A673 (cell line): Measurements from ENCODE around the gene CLDN7. TPM values are rescaled to one million over a fixed set of nuclear protein-coding genes. Genes with fewer than 3 reads are reported as not detected.

ENCODE experiments used
- BruUV-seq: library from RNA; stranded (reverse); fragments of 400-500 nt; replicated peaks from 2 replicates; lab custom pipeline; 2021; lab: Mats Ljungman, UMichigan
- CTCF ChIA-PET: fragments of 300-600 bp; sonication (Branson Sonifier 250); formaldehyde crosslinking; loops from one replicate; lab custom pipeline; 2022; ENCODE audit warnings: antibody characterized with exemption; lab: Charles Lee
- POLR2A ChIA-PET: fragments of 300-600 bp; sonication (Branson Sonifier 250); formaldehyde crosslinking; loops from one replicate; lab custom pipeline; 2022; ENCODE audit warnings: antibody characterized with exemption; ENCODE audit not compliant: low non-redundant PET; lab: Charles Lee
- DNase-seq: peaks from one replicate; pipeline ENCODE4 v3.0.0-alpha.2; 2015; ENCODE audit warnings: low spot score
- H3K27ac ChIP-seq: fragments of 200-600 bp; sonication (generic); 2 replicates; pipeline ENCODE4 v1.5.1; 2016; ENCODE audit warnings: mixed run types, low read depth, mild to moderate bottlenecking, mixed read lengths, antibody characterized with exemption, low read length; ENCODE audit not compliant: poor library complexity, severe bottlenecking
- H3K27me3 ChIP-seq: fragments of 200-600 bp; sonication (generic); replicated peaks from 2 replicates; pipeline ENCODE4 v1.6.1; 2017; ENCODE audit warnings: mixed run types, low read depth, mild to moderate bottlenecking, mixed read lengths, antibody characterized with exemption, low read length; ENCODE audit not compliant: insufficient read depth, poor library complexity
- H3K36me3 ChIP-seq: fragments of 200-600 bp; sonication (generic); 2 replicates; pipeline ENCODE4 v1.6.1; 2016; ENCODE audit warnings: mixed run types, mild to moderate bottlenecking, mixed read lengths, antibody characterized with exemption, low read length; ENCODE audit not compliant: insufficient read depth, poor library complexity, severe bottlenecking
- H3K4me1 ChIP-seq: fragments of 200-600 bp; sonication (generic); 2 replicates; pipeline ENCODE4 v1.6.1; 2017; ENCODE audit warnings: mixed run types, mild to moderate bottlenecking, mixed read lengths, antibody characterized with exemption, low read length; ENCODE audit not compliant: insufficient read depth, poor library complexity, severe bottlenecking
- H3K4me3 ChIP-seq: fragments of 200-600 bp; sonication (generic); 2 replicates; pipeline ENCODE4 v1.5.1; 2016; ENCODE audit warnings: low read depth, mixed run types, mild to moderate bottlenecking, mixed read lengths, low read length; ENCODE audit not compliant: poor library complexity, severe bottlenecking
- H3K9me3 ChIP-seq: fragments of 200-600 bp; sonication (generic); 2 replicates; pipeline ENCODE4 v1.6.1; 2016; ENCODE audit warnings: mixed run types, low read depth, mild to moderate bottlenecking, mixed read lengths, antibody characterized with exemption, low read length; ENCODE audit not compliant: poor library complexity, severe bottlenecking
- EZH2 ChIP-seq: fragments of 200-600 bp; sonication (generic); IDR thresholded peaks from 2 replicates; pipeline ENCODE4 v1.6.1; 2017; ENCODE audit warnings: borderline replicate concordance, low read depth, mild to moderate bottlenecking, mixed read lengths, antibody characterized with exemption, low read length; ENCODE audit not compliant: poor library complexity, severe bottlenecking
- intact Hi-C: fragments of 100-400 bp; cut with micrococcal nuclease; formaldehyde crosslinking; loops from one replicate; pipeline ENCODE4 v1.10.0; 2022; ENCODE audit not compliant: unreplicated experiment
- total RNA-seq: library from RNA; stranded (reverse); gene quantifications from 2 replicates; pipeline ENCODE4 v1.2.3, GENCODE V29; 2021
- TF ChIP-seq, protein P1 (sequence below): fragments of 300-800, 200-600 bp; sonication (generic); conservative IDR thresholded peaks from 2 replicates; pipeline ENCODE4 v1.5.1; 2017; ENCODE audit warnings: low read depth, mild to moderate bottlenecking, antibody characterized with exemption, low read length, moderate library complexity, mixed read lengths

The CLDN7 gene
- total RNA-seq, 1 experiment from 2014 or later: not detected

DNA sequence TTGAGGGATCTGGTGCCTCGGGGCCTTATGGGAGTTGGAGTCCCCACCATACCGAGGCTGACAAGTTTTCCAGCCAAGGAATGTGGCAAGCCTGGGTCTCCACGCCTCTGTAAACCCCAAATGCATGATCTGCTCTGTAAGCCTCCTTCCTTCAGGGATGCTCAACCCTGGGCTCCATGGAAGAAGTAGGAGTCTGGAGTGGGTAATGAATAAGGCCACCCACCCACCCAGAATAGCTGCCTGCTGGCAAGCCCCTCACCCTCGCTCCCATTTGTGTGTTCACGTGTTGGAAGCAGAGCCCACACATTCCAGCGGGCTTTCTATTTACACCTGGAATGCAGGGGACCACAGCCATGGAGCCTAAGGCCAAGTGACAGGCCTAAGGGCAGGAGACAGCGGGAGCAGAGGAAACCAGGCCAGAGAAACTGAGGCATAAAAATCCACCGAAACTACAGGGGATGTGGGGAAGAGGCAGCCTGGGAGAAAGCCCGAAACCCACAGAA, 47.1 kb downstream of the CLDN7 start:
- TF ChIP-seq, protein P1, sequence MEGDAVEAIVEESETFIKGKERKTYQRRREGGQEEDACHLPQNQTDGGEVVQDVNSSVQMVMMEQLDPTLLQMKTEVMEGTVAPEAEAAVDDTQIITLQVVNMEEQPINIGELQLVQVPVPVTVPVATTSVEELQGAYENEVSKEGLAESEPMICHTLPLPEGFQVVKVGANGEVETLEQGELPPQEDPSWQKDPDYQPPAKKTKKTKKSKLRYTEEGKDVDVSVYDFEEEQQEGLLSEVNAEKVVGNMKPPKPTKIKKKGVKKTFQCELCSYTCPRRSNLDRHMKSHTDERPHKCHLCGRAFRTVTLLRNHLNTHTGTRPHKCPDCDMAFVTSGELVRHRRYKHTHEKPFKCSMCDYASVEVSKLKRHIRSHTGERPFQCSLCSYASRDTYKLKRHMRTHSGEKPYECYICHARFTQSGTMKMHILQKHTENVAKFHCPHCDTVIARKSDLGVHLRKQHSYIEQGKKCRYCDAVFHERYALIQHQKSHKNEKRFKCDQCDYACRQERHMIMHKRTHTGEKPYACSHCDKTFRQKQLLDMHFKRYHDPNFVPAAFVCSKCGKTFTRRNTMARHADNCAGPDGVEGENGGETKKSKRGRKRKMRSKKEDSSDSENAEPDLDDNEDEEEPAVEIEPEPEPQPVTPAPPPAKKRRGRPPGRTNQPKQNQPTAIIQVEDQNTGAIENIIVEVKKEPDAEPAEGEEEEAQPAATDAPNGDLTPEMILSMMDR: no peak; the same call in 1 of the 2 replicates
- no peak for TF ChIP-seq EZH2
- no peak for DNase-seq
- Histone ChIP-seq H3K9me3 (no peaks in the 10 kb centered on the region), H3K4me3 (peak overlapping the region; percentile 73), H3K27me3 (no peaks in the 10 kb centered on the region), H3K27ac (peak overlapping the region; percentile 79), H3K4me1 (peaks cover 51% of the 10 kb centered on the region), H3K36me3 (no peaks in the 10 kb centered on the region)
- CTCF ChIA-PET: interaction anchor here (0.7 to 1.3 kb wide), 3 partner anchors 66 to 170 kb away, joined by 3 to 7 read pairs (median 3); partner anchors contain the start of gene SLC2A4
- BruUV-seq: no TSS peak
- intact Hi-C loops: no loop called here
- POLR2A ChIA-PET: no interaction called here

DNA sequence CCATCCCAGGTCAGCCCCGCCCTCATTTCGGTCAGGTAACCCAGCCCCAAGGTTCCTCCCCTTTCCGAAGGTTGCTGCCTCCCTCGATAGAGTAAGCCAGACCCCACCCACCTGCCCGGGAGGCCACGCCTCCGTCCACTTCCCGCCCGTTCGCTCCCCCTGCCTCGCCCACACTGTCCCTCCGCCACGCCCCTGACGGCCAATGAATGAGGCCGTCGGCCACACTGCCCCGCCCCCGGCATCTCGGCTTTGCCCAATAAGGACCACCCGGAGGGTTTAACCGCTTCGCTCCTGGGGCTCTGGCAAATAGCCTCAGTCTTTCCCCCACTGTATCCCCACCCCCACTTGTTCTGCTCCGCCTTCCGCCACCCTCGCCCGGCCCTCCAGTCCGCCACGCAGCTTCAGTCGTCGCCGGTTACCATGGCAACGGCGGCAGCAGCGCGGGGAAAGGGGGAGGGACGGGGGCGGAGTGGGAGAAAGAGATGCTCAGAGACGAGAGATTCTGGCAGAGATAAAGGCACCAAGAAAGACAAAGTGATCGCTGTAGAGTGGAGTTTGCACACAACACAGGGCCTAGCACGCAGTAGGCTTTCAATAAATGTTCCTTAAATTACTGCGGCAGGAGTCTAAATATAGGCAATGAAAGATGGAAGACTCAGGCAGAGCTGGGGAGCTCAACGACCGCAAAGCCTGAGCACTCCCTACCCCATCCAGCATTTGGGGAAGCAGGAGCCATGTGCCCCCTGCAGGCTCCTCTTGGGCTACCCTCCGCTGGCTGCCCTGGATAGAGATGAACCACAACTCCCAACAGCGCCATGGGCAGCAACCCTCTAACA, 47.8 kb downstream of the CLDN7 start:
- Histone ChIP-seq H3K27ac (peak overlapping the region; percentile 79), H3K36me3 (no peaks in the 10 kb centered on the region), H3K9me3 (no peaks in the 10 kb centered on the region), H3K4me1 (peaks cover 50% of the 10 kb centered on the region), H3K27me3 (no peaks in the 10 kb centered on the region), H3K4me3 (peak overlapping the region; percentile 73)
- peak; percentile 99 for DNase-seq
- intact Hi-C loops: no loop called here
- TF ChIP-seq EZH2: no peak
- TF ChIP-seq, protein P1: peak; percentile 66
- POLR2A ChIA-PET: interaction anchor here (0.6 to 0.8 kb wide), 2 partner anchors 17 to 20 kb away, joined by 3 to 5 read pairs; partner anchors contain the start of gene DVL2
- no TSS peak for BruUV-seq
- CTCF ChIA-PET: interaction anchor here (0.6 to 1.3 kb wide), 8 partner anchors 10 to 473 kb away, joined by 3 to 7 read pairs (median 3); partner anchors contain the start of genes SLC16A13, SLC2A4, TP53 and WRAP53

DNA sequence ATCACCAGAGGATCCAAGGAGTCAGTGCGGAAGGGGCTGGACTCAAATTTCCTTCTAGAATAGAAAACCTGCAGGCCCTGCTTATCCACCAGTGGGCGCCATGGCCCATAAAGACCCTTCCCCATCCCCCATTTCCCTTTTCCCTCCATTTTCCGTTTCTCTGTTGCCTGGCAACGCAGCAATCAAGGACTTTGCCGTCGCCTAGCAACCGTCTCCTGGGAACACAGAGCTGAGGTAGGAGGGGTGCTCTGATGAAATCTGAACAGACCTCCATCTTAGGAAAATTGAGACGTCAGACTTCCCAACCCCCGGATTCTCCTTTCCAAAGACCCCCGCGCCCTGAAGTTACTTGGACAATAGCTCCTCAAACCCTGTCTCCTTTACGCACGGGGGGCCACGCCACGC, 48.4 kb downstream of the CLDN7 start:
- peak; percentile 97 for DNase-seq
- Histone ChIP-seq H3K27ac (peak overlapping the region; percentile 79), H3K9me3 (no peaks in the 10 kb centered on the region), H3K36me3 (no peaks in the 10 kb centered on the region), H3K27me3 (no peaks in the 10 kb centered on the region), H3K4me1 (peaks cover 47% of the 10 kb centered on the region), H3K4me3 (peak overlapping the region; percentile 73)
- ChIA-PET POLR2A (interaction anchor here (0.6 to 0.8 kb wide), 2 partner anchors 18 to 20 kb away, joined by 3 to 5 read pairs; partner anchors contain the start of gene DVL2), CTCF (interaction anchor here (0.7 to 1.3 kb wide), 6 partner anchors 9 to 474 kb away, joined by 3 to 7 read pairs (median 3); partner anchors contain the start of genes SLC16A13, TP53 and WRAP53)
- intact Hi-C loops: no loop called here
- no TSS peak for BruUV-seq
- TF ChIP-seq, protein P1: peak; percentile 77
- no peak for TF ChIP-seq EZH2
